Upper lobe of right lung (tissue), 1 donor: Measurements from ENCODE around the gene TPRX1. TPM values are rescaled to one million over a fixed set of nuclear protein-coding genes. Genes with fewer than 3 reads are reported as not detected.

ENCODE experiments used
- ATAC-seq: fragments of 200-7000 bp; cut with Tn5 transposase; one replicate; pipeline ENCODE4 v1.9.1; 2020; ENCODE audit warnings: mild to moderate bottlenecking, moderate library complexity
- DNase-seq: peaks from one replicate; pipeline ENCODE4 v3.0.0-alpha.2; 2020
- H3K27ac ChIP-seq: fragments of 200-600 bp; one replicate; pipeline ENCODE4 v1.8.0; 2022
- H3K27me3 ChIP-seq: fragments of 200-600 bp; one replicate; pipeline ENCODE4 v1.8.0; 2022; ENCODE audit warnings: mild to moderate bottlenecking
- H3K36me3 ChIP-seq: fragments of 200-600 bp; one replicate; pipeline ENCODE4 v1.8.0; 2022
- H3K4me1 ChIP-seq: fragments of 200-600 bp; one replicate; pipeline ENCODE4 v1.8.0; 2022
- H3K4me3 ChIP-seq: fragments of 200-600 bp; one replicate; pipeline ENCODE4 v1.8.0; 2022; ENCODE audit warnings: mild to moderate bottlenecking
- H3K9me3 ChIP-seq: fragments of 200-600 bp; one replicate; pipeline ENCODE4 v1.8.0; 2022
- intact Hi-C: fragments of 100-400 bp; cut with DNase I; formaldehyde crosslinking; loops from one replicate; pipeline ENCODE4 v1.11.0; 2022
- total RNA-seq: library from RNA; stranded (reverse); fragmentation: NEBNext Ultra II Directional; extraction: Animal tissue kit (Norgen Biotek cat#: 25700); gene quantifications from one replicate; pipeline ENCODE4 v1.2.1, GENCODE V29; 2021
- TF ChIP-seq, protein P1 (sequence below): fragments of 200-600 bp; IDR thresholded peaks from one replicate; pipeline ENCODE4 v1.8.0; 2022; ENCODE audit warnings: antibody characterized with exemption
- donor health status: DM: no; HTN: yes; CAD: no; lungs with severe emphysema.

TPRX1 gene
- total RNA-seq, 1 donor from 2014 or later: not detected

DNA sequence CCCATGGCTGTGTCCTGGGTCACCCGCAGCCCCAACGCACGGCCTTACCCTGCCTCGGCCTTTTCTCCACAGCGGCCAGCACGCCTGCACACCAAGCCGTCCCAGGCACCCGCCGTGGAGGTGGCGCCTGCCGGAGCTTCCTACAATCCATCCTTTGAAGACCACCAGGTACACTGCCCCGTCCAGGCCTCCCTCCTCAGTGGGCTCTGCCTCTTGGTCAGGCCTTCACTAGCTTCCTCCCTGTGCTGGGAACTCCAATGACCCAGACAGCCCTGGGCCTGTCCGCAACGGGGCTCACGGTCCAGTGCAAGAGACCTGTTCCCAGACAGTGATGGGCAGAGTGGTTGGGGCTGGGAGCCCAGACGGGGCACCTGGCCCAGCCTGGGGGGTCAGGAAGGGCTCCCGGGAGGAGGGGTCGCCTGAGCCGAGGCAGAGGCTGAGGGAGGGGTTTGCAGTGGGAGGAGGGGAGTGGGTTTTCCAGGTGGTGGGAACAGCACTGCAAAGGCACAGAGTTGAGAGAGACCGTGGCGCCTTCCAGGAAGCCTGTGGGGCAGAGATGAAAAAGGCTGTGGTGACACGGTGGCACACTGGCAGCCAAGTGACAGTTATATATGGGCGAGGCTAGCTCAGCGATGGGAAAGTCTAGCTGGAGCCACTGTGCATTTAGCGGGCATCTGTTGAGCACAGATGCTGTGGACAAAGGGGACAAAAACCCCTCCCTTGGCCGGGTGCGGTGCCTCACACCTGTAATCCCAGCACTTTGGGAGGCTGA, 51.7 kb downstream of the TPRX1 start:
- no peaks in the 10 kb centered on the region for H3K9me3 ChIP-seq
- intact Hi-C loops: no loop called here
- no peaks in the 10 kb centered on the region for H3K27me3 ChIP-seq
- H3K4me3 ChIP-seq: no peak overlapping the region
- H3K4me1 ChIP-seq: no peaks in the 10 kb centered on the region
- no peak overlapping the region for H3K27ac ChIP-seq
- DNase-seq (no peak), ATAC-seq (no peak)
- TF ChIP-seq, protein P1, sequence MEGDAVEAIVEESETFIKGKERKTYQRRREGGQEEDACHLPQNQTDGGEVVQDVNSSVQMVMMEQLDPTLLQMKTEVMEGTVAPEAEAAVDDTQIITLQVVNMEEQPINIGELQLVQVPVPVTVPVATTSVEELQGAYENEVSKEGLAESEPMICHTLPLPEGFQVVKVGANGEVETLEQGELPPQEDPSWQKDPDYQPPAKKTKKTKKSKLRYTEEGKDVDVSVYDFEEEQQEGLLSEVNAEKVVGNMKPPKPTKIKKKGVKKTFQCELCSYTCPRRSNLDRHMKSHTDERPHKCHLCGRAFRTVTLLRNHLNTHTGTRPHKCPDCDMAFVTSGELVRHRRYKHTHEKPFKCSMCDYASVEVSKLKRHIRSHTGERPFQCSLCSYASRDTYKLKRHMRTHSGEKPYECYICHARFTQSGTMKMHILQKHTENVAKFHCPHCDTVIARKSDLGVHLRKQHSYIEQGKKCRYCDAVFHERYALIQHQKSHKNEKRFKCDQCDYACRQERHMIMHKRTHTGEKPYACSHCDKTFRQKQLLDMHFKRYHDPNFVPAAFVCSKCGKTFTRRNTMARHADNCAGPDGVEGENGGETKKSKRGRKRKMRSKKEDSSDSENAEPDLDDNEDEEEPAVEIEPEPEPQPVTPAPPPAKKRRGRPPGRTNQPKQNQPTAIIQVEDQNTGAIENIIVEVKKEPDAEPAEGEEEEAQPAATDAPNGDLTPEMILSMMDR: no peak
- peaks cover 100% of the 10 kb centered on the region for H3K36me3 ChIP-seq

Other genes with a start within 250 kb of the TPRX1 start
- gene ZNF541, start 231.4 kb downstream of the TPRX1 start, total RNA-seq: 0.26 TPM
- 15.9 TPM for gene BICRA, start 195.4 kb downstream of the TPRX1 start, total RNA-seq
- gene EHD2, start 91.1 kb downstream of the TPRX1 start, total RNA-seq: 210 TPM
- 260 TPM for gene NOP53, start 59.0 kb downstream of the TPRX1 start, total RNA-seq
- 262 TPM for gene SELENOW, start 25.8 kb downstream of the TPRX1 start, total RNA-seq
- gene CRX, start 17.4 kb upstream of the TPRX1 start, total RNA-seq: not detected
- not detected for gene TPRX2, start 54.7 kb upstream of the TPRX1 start, total RNA-seq
- not detected for gene SULT2A1, start 81.8 kb upstream of the TPRX1 start, total RNA-seq
- not detected for gene BSPH1, start 187.6 kb upstream of the TPRX1 start, total RNA-seq
- gene ELSPBP1, start 190.1 kb upstream of the TPRX1 start, total RNA-seq: not detected
- gene CABP5, start 239.5 kb upstream of the TPRX1 start, total RNA-seq: not detected